HepG2 (cell line): ENCODE measurements around the gene EXOSC9. TPM values are rescaled to one million over a fixed set of nuclear protein-coding genes. Genes with fewer than 3 reads are reported as not detected.

Source experiments
- HDAC1 ChIP-seq: sonication (generic); formaldehyde crosslinking; IDR thresholded peaks from 2 replicates; pipeline ENCODE4 v1.5.1; 2020; ENCODE audit warnings: mild to moderate bottlenecking, missing genetic modification reagents
- HDAC2 ChIP-seq: sonication (generic); formaldehyde crosslinking; IDR thresholded peaks from 2 replicates; pipeline ENCODE4 v1.4.0; 2020; ENCODE audit warnings: missing genetic modification reagents
- HMG20A ChIP-seq: IDR thresholded peaks from 2 replicates; pipeline ENCODE4 v1.6.1; 2016; ENCODE audit warnings: borderline replicate concordance
- JUNB ChIP-seq: sonication (generic); formaldehyde crosslinking; IDR thresholded peaks from 2 replicates; pipeline ENCODE4 v1.8.0; 2022; ENCODE audit warnings: missing genetic modification reagents, mild to moderate bottlenecking, borderline replicate concordance
- MATR3 ChIP-seq: sonication (generic); formaldehyde crosslinking; IDR thresholded peaks from 2 replicates; pipeline ENCODE4 v1.4.0; 2020; ENCODE audit warnings: missing genetic modification reagents
- MYC ChIP-seq: sonication (generic); formaldehyde crosslinking; IDR thresholded peaks from 2 replicates; pipeline ENCODE4 v1.9.0; 2021; ENCODE audit warnings: missing genetic modification reagents, borderline replicate concordance
- POGK ChIP-seq: sonication (generic); formaldehyde crosslinking; conservative IDR thresholded peaks from 2 replicates; pipeline ENCODE4 v1.8.0; 2022; ENCODE audit warnings: mild to moderate bottlenecking, moderate library complexity, missing genetic modification reagents
- REPIN1 ChIP-seq: sonication (generic); formaldehyde crosslinking; IDR thresholded peaks from 2 replicates; pipeline ENCODE4 v1.8.0; 2022; ENCODE audit warnings: missing genetic modification reagents, low read depth, mild to moderate bottlenecking, borderline replicate concordance
- U2AF2 ChIP-seq: fragments of 200-400 bp; formaldehyde crosslinking; IDR thresholded peaks from 2 replicates; pipeline ENCODE4 v1.6.1; 2017; ENCODE audit warnings: low read depth, mild to moderate bottlenecking, low read length
- ZNF510 ChIP-seq: sonication (generic); formaldehyde crosslinking; IDR thresholded peaks from 2 replicates; pipeline ENCODE4 v1.4.0; 2020; ENCODE audit warnings: low read depth, mild to moderate bottlenecking, missing genetic modification reagents
- ZNF547 ChIP-seq: sonication (generic); formaldehyde crosslinking; IDR thresholded peaks from 2 replicates; pipeline ENCODE4 v1.5.1; 2020; ENCODE audit warnings: mild to moderate bottlenecking, missing genetic modification reagents
- ZNF678 ChIP-seq: sonication (generic); formaldehyde crosslinking; IDR thresholded peaks from 2 replicates; pipeline ENCODE4 v1.4.0; 2020; ENCODE audit warnings: mild to moderate bottlenecking, missing genetic modification reagents
- ZNF737 ChIP-seq: sonication (generic); formaldehyde crosslinking; IDR thresholded peaks from 2 replicates; pipeline ENCODE4 v1.5.0; 2020; ENCODE audit warnings: missing genetic modification reagents, mild to moderate bottlenecking, borderline replicate concordance
- polyA plus RNA-seq, 8 experiments: library from polyadenylated mRNA; depleted of rRNA in 3 of 8; stranded (reverse) in 7 of 8; unstranded in 1 of 8; fragments of >200 nt; fragmentation: Illumina TruSeq in 4 of 8; extraction: Trizol in 4 of 8; gene quantifications; 2 replicates each; pipeline versions ENCODE4 v1.2.1 to v1.2.3, GENCODE V29; 2011 to 2016; ENCODE audit warnings: low read depth in 4 of 8, missing spikeins in 1 of 8, mixed read lengths in 1 of 8; ENCODE audit not compliant: insufficient read depth in 1 of 8
- total RNA-seq, 5 experiments: library from RNA; depleted of rRNA; stranded (reverse); fragments of >200 nt; fragmentation: Illumina TruSeq; extraction: Trizol; gene quantifications; 2 replicates each; pipeline ENCODE4 v1.2.3, GENCODE V29; 2016; ENCODE audit warnings: low read depth in 1 of 5
- TF ChIP-seq, protein P1 (sequence below): sonication (generic); formaldehyde crosslinking; IDR thresholded peaks from 2 replicates; pipeline ENCODE4 v1.4.0; 2020; ENCODE audit warnings: missing genetic modification reagents
- TF ChIP-seq, protein P2 (sequence below): sonication (generic); formaldehyde crosslinking; IDR thresholded peaks from 2 replicates; pipeline ENCODE4 v1.4.0; 2020; ENCODE audit warnings: missing genetic modification reagents
- TF ChIP-seq, protein P3 (sequence below): sonication (generic); formaldehyde crosslinking; IDR thresholded peaks from 2 replicates; pipeline ENCODE4 v1.4.0; 2020; ENCODE audit warnings: missing genetic modification reagents
- TF ChIP-seq, protein P4 (sequence below): sonication (generic); formaldehyde crosslinking; IDR thresholded peaks from 2 replicates; pipeline ENCODE4 v1.9.0; 2022; ENCODE audit warnings: missing genetic modification reagents, mild to moderate bottlenecking, borderline replicate concordance
- TF ChIP-seq, protein P5 (sequence below): IDR thresholded peaks from 2 replicates; pipeline ENCODE4 v1.6.1; 2012; ENCODE audit warnings: low read depth, low read length, improper control_type of control experiment

Gene EXOSC9
- total and polyA plus RNA-seq, 2 of the 13 experiments (the other 11 are each of a cell fraction or from before 2014, with no cell fraction given): 26.0 to 48.0 TPM

DNA sequence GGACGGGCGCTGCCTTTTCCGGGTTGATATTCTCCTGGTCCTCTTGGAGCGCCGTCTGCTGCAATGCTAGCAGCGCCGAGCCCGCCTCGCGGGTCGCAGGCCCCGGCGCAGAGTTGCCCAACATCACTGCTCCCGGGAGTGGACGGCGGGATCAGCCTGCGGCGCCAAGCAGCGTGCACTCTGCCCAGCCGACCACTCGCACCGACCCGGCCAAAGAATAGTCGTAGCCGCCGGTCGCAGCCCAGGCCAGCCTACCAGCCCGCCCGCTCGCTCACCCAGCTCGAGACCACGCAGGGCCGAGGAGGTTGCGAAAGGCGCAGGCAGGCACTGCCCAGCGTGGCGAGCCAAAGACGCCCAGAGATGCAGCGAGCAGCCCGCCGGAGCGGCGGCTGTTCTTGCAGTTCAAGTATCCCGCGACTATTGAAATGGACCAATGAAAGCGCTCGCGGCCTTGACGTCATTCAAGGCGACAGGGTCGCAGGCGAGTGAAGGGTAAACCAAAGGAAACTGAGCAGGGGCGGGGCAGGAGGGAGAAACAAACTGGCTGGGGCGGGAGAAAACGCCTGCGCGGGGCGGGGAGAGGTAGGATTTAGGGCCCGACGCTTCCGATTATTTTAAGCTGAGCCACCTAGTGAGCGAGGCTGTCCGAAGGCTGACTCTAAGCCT is 22.5 kb downstream of the EXOSC9 start, which contains the start of gene CCNA2 (continued):
- no peak for TF ChIP-seq ZNF510 (CRISPR knock-in tag)
- TF ChIP-seq, protein P1, sequence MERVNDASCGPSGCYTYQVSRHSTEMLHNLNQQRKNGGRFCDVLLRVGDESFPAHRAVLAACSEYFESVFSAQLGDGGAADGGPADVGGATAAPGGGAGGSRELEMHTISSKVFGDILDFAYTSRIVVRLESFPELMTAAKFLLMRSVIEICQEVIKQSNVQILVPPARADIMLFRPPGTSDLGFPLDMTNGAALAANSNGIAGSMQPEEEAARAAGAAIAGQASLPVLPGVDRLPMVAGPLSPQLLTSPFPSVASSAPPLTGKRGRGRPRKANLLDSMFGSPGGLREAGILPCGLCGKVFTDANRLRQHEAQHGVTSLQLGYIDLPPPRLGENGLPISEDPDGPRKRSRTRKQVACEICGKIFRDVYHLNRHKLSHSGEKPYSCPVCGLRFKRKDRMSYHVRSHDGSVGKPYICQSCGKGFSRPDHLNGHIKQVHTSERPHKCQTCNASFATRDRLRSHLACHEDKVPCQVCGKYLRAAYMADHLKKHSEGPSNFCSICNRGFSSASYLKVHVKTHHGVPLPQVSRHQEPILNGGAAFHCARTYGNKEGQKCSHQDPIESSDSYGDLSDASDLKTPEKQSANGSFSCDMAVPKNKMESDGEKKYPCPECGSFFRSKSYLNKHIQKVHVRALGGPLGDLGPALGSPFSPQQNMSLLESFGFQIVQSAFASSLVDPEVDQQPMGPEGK (CRISPR knock-in tag): peak; percentile 53
- TF ChIP-seq, protein P2, sequence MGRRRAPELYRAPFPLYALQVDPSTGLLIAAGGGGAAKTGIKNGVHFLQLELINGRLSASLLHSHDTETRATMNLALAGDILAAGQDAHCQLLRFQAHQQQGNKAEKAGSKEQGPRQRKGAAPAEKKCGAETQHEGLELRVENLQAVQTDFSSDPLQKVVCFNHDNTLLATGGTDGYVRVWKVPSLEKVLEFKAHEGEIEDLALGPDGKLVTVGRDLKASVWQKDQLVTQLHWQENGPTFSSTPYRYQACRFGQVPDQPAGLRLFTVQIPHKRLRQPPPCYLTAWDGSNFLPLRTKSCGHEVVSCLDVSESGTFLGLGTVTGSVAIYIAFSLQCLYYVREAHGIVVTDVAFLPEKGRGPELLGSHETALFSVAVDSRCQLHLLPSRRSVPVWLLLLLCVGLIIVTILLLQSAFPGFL (CRISPR knock-in tag): peak; percentile 13; the same call in 1 of the 2 replicates
- TF ChIP-seq HDAC2 (CRISPR knock-in tag): peak; percentile 76
- TF ChIP-seq HMG20A (CRISPR knock-in tag): no peak
- peak; percentile 57; the same call in 1 of the 2 replicates for TF ChIP-seq POGK (CRISPR knock-in tag)
- TF ChIP-seq, protein P3, sequence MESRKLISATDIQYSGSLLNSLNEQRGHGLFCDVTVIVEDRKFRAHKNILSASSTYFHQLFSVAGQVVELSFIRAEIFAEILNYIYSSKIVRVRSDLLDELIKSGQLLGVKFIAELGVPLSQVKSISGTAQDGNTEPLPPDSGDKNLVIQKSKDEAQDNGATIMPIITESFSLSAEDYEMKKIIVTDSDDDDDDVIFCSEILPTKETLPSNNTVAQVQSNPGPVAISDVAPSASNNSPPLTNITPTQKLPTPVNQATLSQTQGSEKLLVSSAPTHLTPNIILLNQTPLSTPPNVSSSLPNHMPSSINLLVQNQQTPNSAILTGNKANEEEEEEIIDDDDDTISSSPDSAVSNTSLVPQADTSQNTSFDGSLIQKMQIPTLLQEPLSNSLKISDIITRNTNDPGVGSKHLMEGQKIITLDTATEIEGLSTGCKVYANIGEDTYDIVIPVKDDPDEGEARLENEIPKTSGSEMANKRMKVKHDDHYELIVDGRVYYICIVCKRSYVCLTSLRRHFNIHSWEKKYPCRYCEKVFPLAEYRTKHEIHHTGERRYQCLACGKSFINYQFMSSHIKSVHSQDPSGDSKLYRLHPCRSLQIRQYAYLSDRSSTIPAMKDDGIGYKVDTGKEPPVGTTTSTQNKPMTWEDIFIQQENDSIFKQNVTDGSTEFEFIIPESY: no peak
- no peak for TF ChIP-seq REPIN1 (CRISPR knock-in tag)
- TF ChIP-seq ZNF547 (CRISPR knock-in tag): no peak; the same call in 1 of the 2 replicates
- TF ChIP-seq, protein P4, sequence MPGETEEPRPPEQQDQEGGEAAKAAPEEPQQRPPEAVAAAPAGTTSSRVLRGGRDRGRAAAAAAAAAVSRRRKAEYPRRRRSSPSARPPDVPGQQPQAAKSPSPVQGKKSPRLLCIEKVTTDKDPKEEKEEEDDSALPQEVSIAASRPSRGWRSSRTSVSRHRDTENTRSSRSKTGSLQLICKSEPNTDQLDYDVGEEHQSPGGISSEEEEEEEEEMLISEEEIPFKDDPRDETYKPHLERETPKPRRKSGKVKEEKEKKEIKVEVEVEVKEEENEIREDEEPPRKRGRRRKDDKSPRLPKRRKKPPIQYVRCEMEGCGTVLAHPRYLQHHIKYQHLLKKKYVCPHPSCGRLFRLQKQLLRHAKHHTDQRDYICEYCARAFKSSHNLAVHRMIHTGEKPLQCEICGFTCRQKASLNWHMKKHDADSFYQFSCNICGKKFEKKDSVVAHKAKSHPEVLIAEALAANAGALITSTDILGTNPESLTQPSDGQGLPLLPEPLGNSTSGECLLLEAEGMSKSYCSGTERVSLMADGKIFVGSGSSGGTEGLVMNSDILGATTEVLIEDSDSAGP: peak; percentile 86; the same call in 1 of the 2 replicates
- TF ChIP-seq, protein P5, sequence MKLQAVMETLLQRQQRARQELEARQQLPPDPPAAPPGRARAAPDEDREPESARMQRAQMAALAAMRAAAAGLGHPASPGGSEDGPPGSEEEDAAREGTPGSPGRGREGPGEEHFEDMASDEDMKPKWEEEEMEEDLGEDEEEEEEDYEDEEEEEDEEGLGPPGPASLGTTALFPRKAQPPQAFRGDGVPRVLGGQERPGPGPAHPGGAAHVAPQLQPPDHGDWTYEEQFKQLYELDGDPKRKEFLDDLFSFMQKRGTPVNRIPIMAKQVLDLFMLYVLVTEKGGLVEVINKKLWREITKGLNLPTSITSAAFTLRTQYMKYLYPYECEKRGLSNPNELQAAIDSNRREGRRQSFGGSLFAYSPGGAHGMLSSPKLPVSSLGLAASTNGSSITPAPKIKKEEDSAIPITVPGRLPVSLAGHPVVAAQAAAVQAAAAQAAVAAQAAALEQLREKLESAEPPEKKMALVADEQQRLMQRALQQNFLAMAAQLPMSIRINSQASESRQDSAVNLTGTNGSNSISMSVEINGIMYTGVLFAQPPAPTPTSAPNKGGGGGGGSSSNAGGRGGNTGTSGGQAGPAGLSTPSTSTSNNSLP: no peak
- TF ChIP-seq ZNF678 (CRISPR knock-in tag): no peak
- no peak for TF ChIP-seq U2AF2
- peak; percentile 95 for TF ChIP-seq MYC (CRISPR knock-in tag)
- TF ChIP-seq MATR3 (CRISPR knock-in tag): no peak
- peak; percentile 62; the same call in 1 of the 2 replicates for TF ChIP-seq JUNB
- TF ChIP-seq HDAC1 (CRISPR knock-in tag): peak; percentile 100
- no peak for TF ChIP-seq ZNF737 (CRISPR knock-in tag)
